Cardiac muscle cell (in vitro differentiated cells and primary cell): Measurements from ENCODE around the gene ISYNA1. TPM values are rescaled to one million over a fixed set of nuclear protein-coding genes. Genes with fewer than 3 reads are reported as not detected.

Experiments
- DNase-seq, 2 donors: peaks; one replicate each; pipeline versions ENCODE4 v3.0.0 to v3.0.0-alpha.2; 2010 to 2017; ENCODE audit warnings: low read depth in 1 of 2, low spot score in 1 of 2
- H3K27ac ChIP-seq: fragments of 200-600 bp; sonication (generic); 2 replicates; pipeline ENCODE4 v1.5.1; 2016
- H3K27me3 ChIP-seq: fragments of 200-600 bp; sonication (generic); 2 replicates; pipeline ENCODE4 v1.6.0; 2016; ENCODE audit warnings: control low read depth
- H3K36me3 ChIP-seq: fragments of 200-600 bp; sonication (generic); 2 replicates; pipeline ENCODE4 v1.5.1; 2016; ENCODE audit warnings: control low read depth
- H3K4me1 ChIP-seq: fragments of 200-600 bp; sonication (generic); 2 replicates; pipeline ENCODE4 v1.8.1; 2017; ENCODE audit warnings: low read depth, mild to moderate bottlenecking, mixed run types
- H3K4me3 ChIP-seq: fragments of 200-600 bp; sonication (generic); 2 replicates; pipeline ENCODE4 v1.5.1; 2016; ENCODE audit warnings: mild to moderate bottlenecking
- H3K9me3 ChIP-seq: fragments of 200-600 bp; sonication (generic); 2 replicates; pipeline ENCODE4 v1.5.1; 2017; ENCODE audit warnings: low read depth, mild to moderate bottlenecking, control low read depth
- CTCF ChIP-seq: IDR thresholded peaks from 2 replicates; pipeline ENCODE4 v1.5.1; 2012; ENCODE audit warnings: low read depth, mild to moderate bottlenecking, low read length
- polyA plus RNA-seq: library from polyadenylated mRNA; unstranded; fragments of >200 nt; fragmentation: Nextera tagmentation; extraction: Ambion mirVana; gene quantifications from 2 replicates; pipeline ENCODE4 v1.2.1, GENCODE V29; 2016
- total RNA-seq: library from RNA; depleted of rRNA; stranded (reverse); fragments of >200 nt; gene quantifications from 2 replicates; pipeline ENCODE4 v1.2.3, GENCODE V29; 2016

Gene ISYNA1
- total and polyA plus RNA-seq, 2 experiments from 2014 or later, result 298 to 370 TPM

GRCh38 chr19:18450931-18451836 lies 13.3 kb upstream of the ISYNA1 start:
- TF ChIP-seq CTCF, result peak; percentile 97
- Histone ChIP-seq H3K9me3 (no peaks in the 10 kb centered on the region), H3K36me3 (peaks cover 5% of the 10 kb centered on the region), H3K27ac (no peak overlapping the region), H3K27me3 (no peaks in the 10 kb centered on the region), H3K4me3 (no peak overlapping the region), H3K4me1 (peaks cover 10% of the 10 kb centered on the region)
- DNase-seq, result peak; percentile 81 to 85

GRCh38 chr19:18450021-18450930 lies 12.3 kb upstream of the ISYNA1 start:
- Histone ChIP-seq H3K4me3 (no peak overlapping the region), H3K9me3 (no peaks in the 10 kb centered on the region), H3K4me1 (peaks cover 10% of the 10 kb centered on the region), H3K27ac (no peak overlapping the region), H3K27me3 (no peaks in the 10 kb centered on the region), H3K36me3 (peaks cover 5% of the 10 kb centered on the region)
- DNase-seq, result no peak
- no peak for TF ChIP-seq CTCF

GRCh38 chr19:18449552-18449951 lies 11.6 kb upstream of the ISYNA1 start:
- no peaks in the 10 kb centered on the region for H3K27me3 ChIP-seq
- no peak overlapping the region for H3K4me3 ChIP-seq
- peaks cover 11% of the 10 kb centered on the region for H3K36me3 ChIP-seq
- peaks cover 10% of the 10 kb centered on the region for H3K4me1 ChIP-seq
- no peak overlapping the region for H3K27ac ChIP-seq
- no peaks in the 10 kb centered on the region for H3K9me3 ChIP-seq
- no peak for TF ChIP-seq CTCF
- no peak for DNase-seq

- peak overlapping the region; percentile 88 for H3K27ac ChIP-seq
- H3K4me3 ChIP-seq, result no peak overlapping the region
- peaks cover 14% of the 10 kb centered on the region for H3K36me3 ChIP-seq
- no peak for DNase-seq
- H3K4me1 ChIP-seq, result peaks cover 10% of the 10 kb centered on the region
- H3K27me3 ChIP-seq, result no peaks in the 10 kb centered on the region
- no peaks in the 10 kb centered on the region for H3K9me3 ChIP-seq
- TF ChIP-seq CTCF, result no peak
Observed at GRCh38 chr19:18446811-18447359, 9.0 kb upstream of the ISYNA1 start.

- peak in 1 of 2 donors; percentile 57 for DNase-seq
- Histone ChIP-seq H3K36me3 (peaks cover 14% of the 10 kb centered on the region), H3K27me3 (no peaks in the 10 kb centered on the region), H3K9me3 (no peaks in the 10 kb centered on the region), H3K27ac (peak overlapping the region; percentile 88), H3K4me3 (no peak overlapping the region), H3K4me1 (peaks cover 10% of the 10 kb centered on the region)
- no peak for TF ChIP-seq CTCF
Observed at GRCh38 chr19:18446145-18446810, 8.3 kb upstream of the ISYNA1 start.
